ENCODE data around the gene IKZF4.

IKZF4 gene

GRCh38 chr12:56086608-56087007 is 65.8 kb downstream of the IKZF4 start:
- DNase-seq, result no peak

DNA sequence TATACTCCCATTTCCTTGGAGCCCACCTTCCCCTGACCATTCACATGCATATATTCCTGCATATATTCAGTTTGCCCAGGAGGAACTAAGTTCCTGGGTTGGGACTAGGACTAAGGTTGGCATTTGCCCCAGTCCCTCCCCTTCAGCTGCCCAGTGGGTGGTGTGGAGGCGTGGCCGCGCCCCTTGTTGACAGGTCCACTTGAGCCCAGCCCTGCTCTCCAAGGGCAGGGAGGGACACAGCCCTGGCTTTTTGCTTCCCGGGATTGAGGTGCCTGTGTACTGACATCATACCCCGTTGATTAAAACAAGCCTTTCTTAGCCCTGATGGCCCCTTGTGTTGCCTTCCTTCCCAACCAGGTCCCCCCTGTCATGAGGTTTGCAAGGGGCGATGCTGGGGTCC is 66.4 kb downstream of the IKZF4 start:
- DNase-seq, result no peak
